GM10847 (cell line): ENCODE measurements around the gene ADCY3.

ENCODE experiments used
- POLR2A ChIP-seq: IDR thresholded peaks from 2 replicates; pipeline ENCODE4 v1.6.1; 2011; ENCODE audit not compliant: insufficient read length; ENCODE audit errors: extremely low read depth

The ADCY3 gene

DNA sequence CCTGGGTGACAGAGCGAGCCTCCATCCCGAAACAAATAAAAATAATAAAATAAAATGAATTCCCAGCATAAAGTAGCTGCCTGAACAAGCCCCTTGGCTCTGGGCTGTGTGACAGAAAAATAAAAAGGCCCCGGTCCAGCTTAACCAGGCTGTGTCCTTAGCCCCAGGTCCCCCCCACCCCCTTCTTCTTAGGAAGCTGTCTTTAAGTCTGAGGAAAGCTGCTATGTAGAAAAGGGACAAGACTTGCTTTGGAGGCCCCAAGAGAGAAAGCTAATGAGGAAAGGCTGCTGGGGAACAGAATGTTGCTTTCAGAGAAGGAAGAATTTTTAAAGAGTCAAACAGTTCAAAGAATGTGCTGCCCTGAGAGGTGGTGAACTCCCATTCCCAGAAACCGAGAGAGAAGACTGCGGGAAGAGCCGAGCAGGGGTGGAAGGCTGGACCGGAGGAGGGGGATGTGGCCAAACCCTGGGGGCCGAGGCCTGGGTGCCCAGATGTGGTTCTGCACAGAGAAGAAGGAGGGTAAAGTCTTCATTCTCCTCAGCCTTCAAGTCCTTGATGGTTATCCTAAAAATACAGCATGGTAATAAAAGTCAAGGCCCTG, 64.9 kb downstream of the ADCY3 start:
- TF ChIP-seq POLR2A: no peak

- no peak for TF ChIP-seq POLR2A
Observed at GRCh38 chr2:24853996-24854395, 66.0 kb downstream of the ADCY3 start.

DNA sequence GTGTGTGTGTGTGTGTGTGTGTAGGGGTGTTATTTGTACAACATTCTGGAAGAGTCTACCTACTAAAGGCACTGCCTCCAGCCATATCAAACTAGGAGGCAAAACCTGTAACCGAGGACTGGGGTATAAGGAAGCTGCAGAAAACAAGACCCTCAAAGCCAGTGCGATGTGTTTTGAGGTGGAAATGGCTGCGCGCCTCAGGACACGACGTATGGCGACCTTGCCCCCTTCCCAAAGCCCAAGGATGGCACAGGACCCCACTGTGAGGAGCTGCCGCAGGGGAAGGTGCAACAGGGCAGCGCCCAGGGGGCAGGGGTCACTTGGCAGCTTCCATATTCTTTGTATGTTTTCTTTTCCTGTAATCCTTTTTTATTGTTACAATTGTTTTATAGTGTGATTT, 67.0 kb downstream of the ADCY3 start:
- no peak for TF ChIP-seq POLR2A

GRCh38 chr2:24852431-24853020, 67.5 kb downstream of the ADCY3 start:
- TF ChIP-seq POLR2A: no peak

- TF ChIP-seq POLR2A: no peak
Observed at GRCh38 chr2:24852026-24852425, 68.0 kb downstream of the ADCY3 start.

GRCh38 chr2:24850944-24851343, 69.1 kb downstream of the ADCY3 start:
- TF ChIP-seq POLR2A: no peak

DNA sequence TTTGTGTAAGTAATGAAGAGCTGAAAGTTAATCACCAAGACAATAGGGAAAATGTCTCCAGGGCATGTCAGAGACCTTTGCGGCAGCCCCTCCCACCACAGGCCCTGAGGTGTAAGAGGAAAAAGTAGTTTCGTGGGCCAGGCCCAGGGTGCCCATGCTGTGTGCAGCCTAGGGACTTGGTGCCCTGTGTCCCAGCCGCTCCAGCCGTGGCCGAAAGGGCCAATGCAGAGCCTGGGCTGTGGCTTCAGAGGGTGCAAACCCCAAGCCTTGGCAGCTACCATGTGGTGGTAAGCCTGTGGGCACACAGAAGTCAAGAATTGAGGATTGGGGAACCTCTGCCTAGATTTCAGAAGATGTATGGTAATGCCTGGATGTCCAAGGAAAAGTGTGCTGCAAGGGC, 74.3 kb downstream of the ADCY3 start:
- TF ChIP-seq POLR2A: no peak

DNA sequence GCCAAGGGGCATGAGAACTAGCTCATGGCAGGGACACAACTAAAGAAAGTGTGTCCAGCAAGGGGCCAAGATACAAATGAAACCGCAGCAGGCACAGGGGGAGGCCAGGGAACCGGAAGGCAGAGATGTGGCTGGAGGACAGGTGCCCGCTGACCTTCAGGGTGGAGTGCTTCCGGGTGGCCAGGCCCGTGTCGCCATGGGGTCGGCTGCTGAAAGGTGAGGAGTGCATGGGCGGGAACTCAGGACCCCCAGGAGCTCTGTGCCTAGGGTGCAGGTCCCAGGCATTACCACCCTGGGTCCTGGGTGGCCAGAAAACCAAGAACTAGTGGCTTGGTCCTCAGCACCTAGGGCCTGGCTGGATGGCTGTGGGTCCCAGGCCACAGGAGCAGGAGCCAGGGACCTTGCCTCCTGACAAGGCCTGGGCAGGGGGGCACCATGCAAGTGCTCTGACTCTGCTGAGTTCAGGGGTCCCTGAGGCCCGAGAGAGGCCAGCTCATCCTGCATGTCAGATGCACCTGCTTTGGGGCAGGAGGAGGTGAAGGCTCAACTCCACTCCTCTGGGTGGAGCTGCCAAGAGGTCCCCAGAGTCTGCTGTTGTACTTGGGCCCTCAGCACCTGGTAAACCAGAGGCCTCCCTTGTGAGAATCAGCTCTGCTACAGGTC, 75.9 kb downstream of the ADCY3 start:
- no peak for TF ChIP-seq POLR2A

GRCh38 chr2:24843330-24843860, 76.6 kb downstream of the ADCY3 start:
- TF ChIP-seq POLR2A: no peak

- no peak for TF ChIP-seq POLR2A
Observed at GRCh38 chr2:24842081-24843050, 77.7 kb downstream of the ADCY3 start.

- no peak for TF ChIP-seq POLR2A
Observed at GRCh38 chr2:24840962-24841945, 78.8 kb downstream of the ADCY3 start.

DNA sequence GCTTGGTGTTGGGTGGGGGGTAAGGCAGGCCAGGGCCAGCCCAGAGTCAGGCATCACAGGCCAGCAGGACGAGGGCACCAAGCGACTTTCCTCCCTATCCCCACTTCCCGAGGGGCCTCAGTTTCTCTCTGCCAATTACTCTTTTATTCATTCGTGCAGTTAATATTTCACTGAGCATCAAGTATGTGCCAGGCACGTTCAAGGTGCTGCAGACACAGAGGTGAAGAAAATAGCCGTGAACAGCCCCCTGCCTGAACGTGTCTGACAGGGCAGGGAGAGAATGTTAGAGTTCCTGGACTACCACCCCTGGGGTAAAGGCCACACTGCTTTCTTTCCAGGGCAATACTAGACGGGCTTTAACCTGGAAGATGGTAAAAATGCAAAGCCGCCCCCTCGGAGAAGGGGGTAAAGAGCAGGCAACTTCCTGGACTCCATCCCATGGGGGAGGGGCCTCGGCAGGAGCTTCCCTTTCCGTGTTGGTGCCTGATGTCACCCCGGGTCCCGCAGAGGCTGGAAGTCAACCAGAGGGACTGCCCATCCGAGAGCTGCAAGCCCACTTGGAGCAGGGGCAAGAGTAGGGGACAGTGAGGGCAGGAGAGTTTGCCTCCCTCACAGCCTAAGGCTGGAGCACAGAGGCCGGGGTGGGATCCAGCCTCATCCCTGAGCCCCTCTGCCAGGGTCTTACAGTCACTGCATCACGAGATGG, 79.7 kb downstream of the ADCY3 start:
- no peak for TF ChIP-seq POLR2A

GRCh38 chr2:24839729-24840128, 80.3 kb downstream of the ADCY3 start:
- TF ChIP-seq POLR2A: no peak
